Measurements from ENCODE around the gene RAI1.
A peak's percentile ranks its signal among the peaks of the same experiment; 100 is the strongest.

The RAI1 gene

DNA sequence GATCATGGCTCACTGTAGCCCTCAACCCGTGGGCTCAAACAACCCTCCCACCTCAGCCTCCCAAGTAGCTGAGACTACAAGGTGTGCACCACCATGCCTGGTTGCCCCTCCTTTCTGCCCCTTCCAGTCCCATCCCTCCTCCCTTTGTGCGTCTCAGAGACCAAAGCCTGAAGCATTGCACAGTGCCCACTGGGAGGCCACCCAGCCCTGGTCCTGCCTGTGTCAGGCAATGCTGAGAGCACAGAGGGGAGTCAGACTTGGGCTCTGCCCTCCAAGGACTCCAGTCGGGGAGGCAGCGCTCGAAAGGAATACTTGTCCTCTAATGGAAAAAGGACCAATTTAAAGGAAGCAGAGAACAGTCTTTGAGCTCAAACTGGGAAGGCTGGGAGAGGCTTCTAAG is 20.4 kb downstream of the RAI1 start:
- Histone ChIP-seq H3K9me3 (ENCODE audit: control insufficient read depth in 2 of 2, low read length in 2 of 2) (no peaks in the 10 kb centered on the region), H3K27ac (ENCODE audit: low read length) (no peak overlapping the region), H3K9ac (ENCODE audit: low read length in 2 of 2) (no peak overlapping the region), H3K36me3 (ENCODE audit: control insufficient read depth in 2 of 2, insufficient read depth in 2 of 2, low read length in 2 of 2) (peaks cover 0 to 2% of the 10 kb centered on the region in 2 donors), H3K4me1 (ENCODE audit: control insufficient read depth, insufficient read depth, low read length) (peaks cover 76% of the 10 kb centered on the region), H3K4me3 (ENCODE audit: low read length in 2 of 2) (no peak overlapping the region), H3K27me3 (ENCODE audit: control insufficient read depth in 1 of 2, insufficient read depth in 2 of 2, low read length in 2 of 2) (no peaks in the 10 kb centered on the region)

DNA sequence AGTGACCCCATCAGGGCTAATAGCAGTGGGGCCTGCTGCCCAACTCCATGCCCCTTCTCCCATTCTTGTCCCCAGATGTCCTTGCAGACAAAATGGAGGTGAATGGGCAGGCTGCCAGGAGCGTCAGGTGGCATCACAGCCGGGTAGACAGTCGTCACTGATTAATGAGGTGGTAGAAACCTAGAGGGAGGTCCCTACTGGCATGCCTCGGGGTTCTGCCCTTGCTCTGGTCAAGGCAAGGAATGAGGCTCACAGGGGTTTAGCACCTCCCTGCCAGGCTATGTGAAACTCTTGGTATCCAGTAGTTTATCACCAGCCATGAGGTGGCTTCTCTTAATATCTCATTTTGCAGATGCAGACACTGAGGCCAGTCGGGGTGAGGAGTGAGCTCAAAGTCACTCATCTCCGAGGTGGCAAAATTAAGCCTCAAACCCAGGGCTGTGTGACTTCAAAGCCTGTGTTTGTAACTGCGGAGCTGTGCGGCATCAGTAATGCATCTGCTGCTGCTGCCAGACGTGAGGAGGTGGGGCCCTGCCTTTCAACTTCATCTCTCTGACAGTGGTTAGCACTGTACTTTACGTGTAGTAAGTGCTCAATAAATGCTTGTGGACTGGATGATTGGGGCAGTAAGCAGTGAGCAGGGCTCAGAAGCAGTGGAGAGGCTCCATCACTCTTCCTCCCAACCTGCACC is 21.3 kb downstream of the RAI1 start:
- H3K36me3 ChIP-seq (ENCODE audit: control insufficient read depth in 2 of 2, insufficient read depth in 2 of 2, low read length in 2 of 2), result peaks cover 0 to 2% of the 10 kb centered on the region in 2 donors
- H3K4me3 ChIP-seq (ENCODE audit: low read length in 2 of 2), result no peak overlapping the region
- H3K9ac ChIP-seq (ENCODE audit: low read length in 2 of 2), result no peak overlapping the region
- H3K4me1 ChIP-seq (ENCODE audit: control insufficient read depth, insufficient read depth, low read length), result peaks cover 67% of the 10 kb centered on the region
- no peak overlapping the region for H3K27ac ChIP-seq (ENCODE audit: low read length)
- no peaks in the 10 kb centered on the region for H3K27me3 ChIP-seq (ENCODE audit: control insufficient read depth in 1 of 2, insufficient read depth in 2 of 2, low read length in 2 of 2)
- no peaks in the 10 kb centered on the region for H3K9me3 ChIP-seq (ENCODE audit: control insufficient read depth in 2 of 2, low read length in 2 of 2)

DNA sequence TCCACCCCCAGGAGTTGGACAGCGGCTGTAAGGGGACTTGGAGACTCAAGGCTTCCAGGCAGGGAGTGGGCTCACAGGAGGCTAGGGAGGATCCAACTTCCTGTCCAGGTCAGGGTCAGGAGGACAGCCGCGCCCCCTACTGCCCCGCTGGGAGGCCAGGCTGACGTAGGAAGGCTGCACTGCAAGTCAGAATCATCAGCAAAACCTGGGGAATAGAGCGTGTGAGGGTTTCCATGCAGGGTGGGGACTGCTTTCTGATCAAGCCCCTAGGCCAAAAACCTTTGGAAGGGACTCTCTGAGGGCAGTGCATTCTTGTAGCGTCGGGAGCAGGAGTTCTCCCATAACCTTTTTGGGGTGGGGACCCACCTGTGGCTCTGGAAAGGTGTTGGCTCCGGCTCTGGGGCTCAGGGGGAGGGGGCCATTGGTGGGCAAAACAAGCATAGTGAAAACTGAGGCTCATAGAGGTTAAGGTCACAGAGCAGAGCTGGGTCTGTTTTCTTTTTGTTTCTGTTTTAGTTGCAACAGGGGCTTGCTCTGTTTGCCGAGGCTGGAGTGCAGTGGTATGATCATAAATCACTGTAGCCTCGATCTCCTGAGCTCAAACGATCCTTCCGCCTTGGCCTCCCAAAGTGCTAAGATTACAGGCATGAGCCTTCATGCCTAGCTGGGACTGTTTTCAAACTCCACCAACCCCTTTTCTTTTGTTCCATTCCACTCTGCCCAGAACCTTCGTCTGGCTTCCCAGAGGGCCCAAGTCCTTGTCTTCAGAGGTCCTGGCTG is 22.1 kb downstream of the RAI1 start:
- H3K27ac ChIP-seq (ENCODE audit: low read length), result no peak overlapping the region
- no peak overlapping the region for H3K9ac ChIP-seq (ENCODE audit: low read length in 2 of 2)
- no peak overlapping the region for H3K4me3 ChIP-seq (ENCODE audit: low read length in 2 of 2)
- H3K27me3 ChIP-seq (ENCODE audit: control insufficient read depth in 1 of 2, insufficient read depth in 2 of 2, low read length in 2 of 2), result no peaks in the 10 kb centered on the region
- peaks cover 0 to 2% of the 10 kb centered on the region in 2 donors for H3K36me3 ChIP-seq (ENCODE audit: control insufficient read depth in 2 of 2, insufficient read depth in 2 of 2, low read length in 2 of 2)
- H3K4me1 ChIP-seq (ENCODE audit: control insufficient read depth, insufficient read depth, low read length), result peaks cover 59% of the 10 kb centered on the region
- H3K9me3 ChIP-seq (ENCODE audit: control insufficient read depth in 2 of 2, low read length in 2 of 2), result no peaks in the 10 kb centered on the region

DNA sequence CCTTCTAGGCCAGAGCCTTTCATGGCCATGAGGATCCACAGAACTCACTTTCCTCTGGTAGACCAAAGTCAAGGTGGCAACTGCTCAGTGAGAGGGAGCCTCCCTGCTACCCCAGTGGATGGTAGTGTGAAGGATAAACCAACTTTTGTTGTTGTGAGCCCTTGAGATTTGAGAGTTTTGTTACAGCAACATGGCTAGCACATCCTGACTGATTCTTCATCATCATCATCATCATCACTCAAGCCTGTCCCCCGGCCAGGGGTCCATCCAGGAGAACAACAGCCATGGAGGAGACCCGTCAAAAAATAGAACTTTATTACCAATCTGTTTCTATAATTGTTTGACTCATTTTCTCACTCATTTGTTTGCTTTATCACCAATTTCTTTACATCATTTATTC is 23.7 kb downstream of the RAI1 start:
- Histone ChIP-seq H3K36me3 (ENCODE audit: control insufficient read depth in 2 of 2, insufficient read depth in 2 of 2, low read length in 2 of 2) (peaks cover 0 to 2% of the 10 kb centered on the region in 2 donors), H3K4me1 (ENCODE audit: control insufficient read depth, insufficient read depth, low read length) (peaks cover 43% of the 10 kb centered on the region), H3K9ac (ENCODE audit: low read length in 2 of 2) (no peak overlapping the region), H3K9me3 (ENCODE audit: control insufficient read depth in 2 of 2, low read length in 2 of 2) (no peaks in the 10 kb centered on the region), H3K4me3 (ENCODE audit: low read length in 2 of 2) (no peak overlapping the region), H3K27ac (ENCODE audit: low read length) (no peak overlapping the region), H3K27me3 (ENCODE audit: control insufficient read depth in 1 of 2, insufficient read depth in 2 of 2, low read length in 2 of 2) (no peaks in the 10 kb centered on the region)

DNA sequence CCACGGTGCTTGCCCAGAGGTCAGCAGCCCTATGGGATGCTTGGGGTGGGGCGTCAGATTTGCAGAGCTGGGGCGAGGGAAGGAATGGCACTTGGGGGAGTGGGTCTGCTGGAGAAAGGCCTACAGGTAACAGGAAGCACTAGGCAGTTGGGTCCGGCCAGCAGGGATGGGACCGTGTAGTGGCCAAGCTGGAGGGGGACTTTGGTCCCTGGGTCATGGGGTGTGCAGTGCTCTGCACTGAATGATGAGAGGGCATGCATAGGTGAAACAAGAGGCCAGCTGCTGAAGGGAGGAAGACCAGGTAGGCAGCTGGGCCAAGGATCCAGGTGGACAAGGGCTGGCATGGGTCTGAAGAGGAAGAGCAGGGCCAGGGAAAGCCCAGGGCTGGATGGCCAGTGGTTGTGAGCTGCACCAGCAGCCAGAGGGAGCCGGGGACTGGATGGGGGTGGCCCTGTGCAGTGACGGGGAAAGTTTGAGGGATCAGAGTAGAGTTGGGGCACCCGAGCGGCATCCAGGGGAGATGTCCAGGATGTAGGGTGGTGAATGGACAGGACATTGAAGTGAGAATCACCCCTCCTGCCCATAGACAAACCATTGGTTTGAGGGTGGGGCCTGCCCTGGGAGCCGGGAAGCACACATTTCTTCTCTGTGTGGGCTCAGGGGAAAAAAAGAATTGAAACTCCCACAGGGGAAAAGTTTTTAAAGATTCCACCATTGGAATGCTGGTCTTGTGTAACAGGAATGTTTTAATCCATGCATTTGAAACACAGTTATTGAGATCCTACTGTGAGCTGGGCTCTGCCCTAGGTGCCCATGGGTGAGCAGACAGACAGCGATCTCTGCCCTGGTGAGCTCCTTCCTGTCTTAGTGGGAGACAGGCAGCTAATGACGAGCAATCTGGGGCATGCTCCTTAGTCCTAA is 25.1 kb downstream of the RAI1 start:
- Histone ChIP-seq H3K36me3 (ENCODE audit: control insufficient read depth in 2 of 2, insufficient read depth in 2 of 2, low read length in 2 of 2) (peaks cover 0 to 2% of the 10 kb centered on the region in 2 donors), H3K4me1 (ENCODE audit: control insufficient read depth, insufficient read depth, low read length) (peaks cover 42% of the 10 kb centered on the region), H3K27ac (ENCODE audit: low read length) (no peak overlapping the region), H3K9ac (ENCODE audit: low read length in 2 of 2) (no peak overlapping the region), H3K4me3 (ENCODE audit: low read length in 2 of 2) (no peak overlapping the region), H3K9me3 (ENCODE audit: control insufficient read depth in 2 of 2, low read length in 2 of 2) (no peaks in the 10 kb centered on the region), H3K27me3 (ENCODE audit: control insufficient read depth in 1 of 2, insufficient read depth in 2 of 2, low read length in 2 of 2) (no peaks in the 10 kb centered on the region)

DNA sequence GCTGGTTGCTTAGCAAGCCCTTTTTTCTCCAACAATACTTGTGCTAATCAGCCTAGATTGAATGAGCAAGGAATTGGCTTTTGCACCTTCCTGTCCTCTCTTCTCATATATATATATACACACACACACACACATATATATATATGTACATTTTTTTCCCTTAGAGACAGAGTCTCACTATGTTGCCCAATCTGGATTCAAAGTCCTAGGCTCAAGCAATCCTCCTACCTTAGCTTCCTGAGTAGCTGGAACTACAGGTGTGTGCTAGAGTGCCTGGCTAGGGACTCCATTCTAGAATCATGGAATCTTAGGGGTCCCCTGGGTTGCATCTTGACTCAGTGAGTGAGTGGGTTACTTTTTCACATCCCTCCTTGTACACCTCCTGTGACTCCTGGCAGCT is 27.0 kb downstream of the RAI1 start:
- H3K9me3 ChIP-seq (ENCODE audit: control insufficient read depth in 2 of 2, low read length in 2 of 2), result no peaks in the 10 kb centered on the region
- H3K4me3 ChIP-seq (ENCODE audit: low read length in 2 of 2), result no peak overlapping the region
- no peak overlapping the region for H3K9ac ChIP-seq (ENCODE audit: low read length in 2 of 2)
- H3K27me3 ChIP-seq (ENCODE audit: control insufficient read depth in 1 of 2, insufficient read depth in 2 of 2, low read length in 2 of 2), result no peaks in the 10 kb centered on the region
- H3K27ac ChIP-seq (ENCODE audit: low read length), result no peak overlapping the region
- peaks cover 0 to 2% of the 10 kb centered on the region in 2 donors for H3K36me3 ChIP-seq (ENCODE audit: control insufficient read depth in 2 of 2, insufficient read depth in 2 of 2, low read length in 2 of 2)
- peaks cover 37% of the 10 kb centered on the region for H3K4me1 ChIP-seq (ENCODE audit: control insufficient read depth, insufficient read depth, low read length)

DNA sequence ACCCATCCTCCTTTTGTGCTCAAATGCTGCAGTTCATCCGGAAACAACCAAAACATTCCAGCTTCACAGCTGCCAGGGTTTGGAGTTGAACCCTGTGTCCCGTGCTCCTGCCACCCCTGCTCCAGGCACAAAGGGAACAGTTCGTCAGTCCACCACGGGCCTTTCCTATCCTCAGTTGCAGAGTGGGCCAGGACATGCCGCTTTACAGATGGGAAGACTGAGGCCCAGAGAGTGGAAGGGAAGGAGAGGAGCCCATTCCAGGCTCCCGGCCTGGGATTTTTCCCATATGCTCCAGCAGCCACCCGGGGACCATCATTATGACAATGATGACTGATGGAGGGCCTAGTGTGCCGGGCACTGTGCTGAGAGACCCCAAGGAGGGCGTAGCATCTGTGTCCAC is 27.6 kb downstream of the RAI1 start:
- Histone ChIP-seq H3K4me1 (ENCODE audit: control insufficient read depth, insufficient read depth, low read length) (peaks cover 40% of the 10 kb centered on the region), H3K36me3 (ENCODE audit: control insufficient read depth in 2 of 2, insufficient read depth in 2 of 2, low read length in 2 of 2) (peaks cover 0 to 2% of the 10 kb centered on the region in 2 donors), H3K9me3 (ENCODE audit: control insufficient read depth in 2 of 2, low read length in 2 of 2) (no peaks in the 10 kb centered on the region), H3K4me3 (ENCODE audit: low read length in 2 of 2) (no peak overlapping the region), H3K27ac (ENCODE audit: low read length) (no peak overlapping the region), H3K9ac (ENCODE audit: low read length in 2 of 2) (no peak overlapping the region), H3K27me3 (ENCODE audit: control insufficient read depth in 1 of 2, insufficient read depth in 2 of 2, low read length in 2 of 2) (no peaks in the 10 kb centered on the region)

DNA sequence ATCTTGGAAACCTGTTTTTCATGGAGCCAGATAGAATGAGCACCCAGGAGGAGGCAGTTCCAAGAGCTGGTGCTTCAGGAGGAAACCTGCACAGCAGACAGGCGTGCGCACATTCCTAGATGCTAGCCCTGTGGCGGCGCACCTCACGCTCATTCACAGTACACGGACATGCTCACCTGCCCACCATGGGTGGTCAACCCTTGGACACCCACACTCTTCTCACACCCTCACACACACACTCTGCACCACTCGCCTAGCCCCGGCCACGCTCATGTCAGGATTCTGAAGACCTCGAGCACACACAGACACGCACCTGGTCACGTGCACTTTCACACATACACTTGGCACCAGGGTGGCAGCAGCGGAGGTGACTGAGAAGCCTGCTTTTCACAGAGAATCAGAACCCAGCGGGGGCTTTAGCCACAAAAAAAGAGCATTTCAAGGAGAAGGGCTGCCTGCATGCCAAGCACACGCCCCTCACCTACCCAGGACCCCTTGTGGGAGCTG is 28.6 kb downstream of the RAI1 start:
- Histone ChIP-seq H3K4me3 (ENCODE audit: low read length in 2 of 2) (no peak overlapping the region), H3K9ac (ENCODE audit: low read length in 2 of 2) (no peak overlapping the region), H3K36me3 (ENCODE audit: control insufficient read depth in 2 of 2, insufficient read depth in 2 of 2, low read length in 2 of 2) (no peaks in the 10 kb centered on the region), H3K4me1 (ENCODE audit: control insufficient read depth, insufficient read depth, low read length) (peaks cover 47% of the 10 kb centered on the region), H3K9me3 (ENCODE audit: control insufficient read depth in 2 of 2, low read length in 2 of 2) (no peaks in the 10 kb centered on the region), H3K27ac (ENCODE audit: low read length) (peak overlapping the region; percentile 70), H3K27me3 (ENCODE audit: control insufficient read depth in 1 of 2, insufficient read depth in 2 of 2, low read length in 2 of 2) (no peaks in the 10 kb centered on the region)

DNA sequence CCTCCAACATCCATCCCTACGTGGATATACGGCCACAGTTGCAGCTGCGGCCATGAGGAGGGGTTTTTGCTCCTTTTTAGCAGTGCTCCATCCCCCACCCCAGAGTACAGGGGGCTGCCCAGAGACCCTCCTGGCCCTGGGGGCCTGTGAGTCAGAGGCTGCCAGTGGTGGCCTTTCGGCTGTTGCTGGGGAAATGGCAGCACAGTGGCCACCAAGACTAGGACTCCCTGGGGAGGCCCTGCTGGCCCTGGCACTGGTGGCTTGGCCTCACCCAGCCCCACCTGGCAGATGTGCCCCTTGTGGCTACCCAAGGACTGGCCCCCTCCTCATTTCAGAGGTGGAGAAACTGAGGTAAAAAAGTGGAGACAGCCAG is 29.1 kb downstream of the RAI1 start:
- Histone ChIP-seq H3K27me3 (ENCODE audit: control insufficient read depth in 1 of 2, insufficient read depth in 2 of 2, low read length in 2 of 2) (no peaks in the 10 kb centered on the region), H3K27ac (ENCODE audit: low read length) (peak overlapping the region; percentile 70), H3K9me3 (ENCODE audit: control insufficient read depth in 2 of 2, low read length in 2 of 2) (no peaks in the 10 kb centered on the region), H3K9ac (ENCODE audit: low read length in 2 of 2) (peak overlapping the region in 1 of 2 donors; percentile 29), H3K36me3 (ENCODE audit: control insufficient read depth in 2 of 2, insufficient read depth in 2 of 2, low read length in 2 of 2) (no peaks in the 10 kb centered on the region), H3K4me3 (ENCODE audit: low read length in 2 of 2) (no peak overlapping the region), H3K4me1 (ENCODE audit: control insufficient read depth, insufficient read depth, low read length) (peaks cover 52% of the 10 kb centered on the region)

DNA sequence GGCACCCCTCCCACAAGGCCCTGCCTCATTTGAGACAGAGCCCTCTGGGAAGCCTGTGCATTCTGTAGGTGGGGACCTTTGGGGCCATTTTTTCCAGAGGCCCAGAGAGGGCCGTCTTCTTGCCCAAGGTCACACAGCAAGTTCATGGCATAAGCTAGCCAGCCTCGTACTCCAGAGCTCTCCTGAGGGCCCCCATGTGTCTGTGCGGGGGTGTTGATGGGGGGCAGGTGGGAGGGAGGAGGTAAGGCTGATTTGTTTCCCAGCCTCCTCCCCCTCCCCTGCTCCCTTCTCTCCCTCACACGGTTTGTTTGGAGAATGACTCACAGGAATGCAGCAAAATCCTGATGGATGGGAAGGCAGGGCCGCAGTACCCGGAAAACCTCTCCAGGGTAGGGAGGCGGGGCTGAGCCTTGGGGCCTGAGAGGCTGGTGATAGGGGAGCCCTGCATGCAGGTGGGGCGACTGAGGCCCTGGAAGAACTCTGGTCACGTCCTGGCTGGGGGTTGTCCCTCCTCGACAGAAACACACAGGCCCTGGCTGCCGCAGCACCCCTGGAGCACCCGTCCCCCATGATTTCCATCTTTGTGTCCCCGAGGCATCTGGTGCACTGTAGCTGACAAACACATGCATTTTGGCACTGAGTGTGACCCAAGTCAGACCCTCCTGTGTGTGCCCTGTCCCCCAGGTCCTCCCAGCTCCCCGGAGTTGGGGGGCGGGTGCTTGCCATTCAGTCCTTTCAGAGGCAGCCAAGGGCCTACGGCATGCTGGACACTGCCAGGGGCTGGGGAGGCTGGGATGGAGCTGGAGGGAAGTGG is 29.7 kb downstream of the RAI1 start:
- Histone ChIP-seq H3K36me3 (ENCODE audit: control insufficient read depth in 2 of 2, insufficient read depth in 2 of 2, low read length in 2 of 2) (no peaks in the 10 kb centered on the region), H3K4me3 (ENCODE audit: low read length in 2 of 2) (peak overlapping the region in 1 of 2 donors; percentile 44), H3K9ac (ENCODE audit: low read length in 2 of 2) (peak overlapping the region; percentile 21 to 29), H3K27ac (ENCODE audit: low read length) (peak overlapping the region; percentile 70), H3K27me3 (ENCODE audit: control insufficient read depth in 1 of 2, insufficient read depth in 2 of 2, low read length in 2 of 2) (no peaks in the 10 kb centered on the region), H3K4me1 (ENCODE audit: control insufficient read depth, insufficient read depth, low read length) (peaks cover 55% of the 10 kb centered on the region), H3K9me3 (ENCODE audit: control insufficient read depth in 2 of 2, low read length in 2 of 2) (no peaks in the 10 kb centered on the region)
